Measurements from ENCODE around the gene NHLRC1. TPM values are rescaled to one million over a fixed set of nuclear protein-coding genes. Genes with fewer than 3 reads are reported as not detected.

NHLRC1 gene
- total and polyA plus RNA-seq, 9 of the 15 experiments (the other 6 are each of a cell fraction or from before 2014, with no cell fraction given), result not detected

GRCh38 chr6:18154507-18155149 lies 32.2 kb upstream of the NHLRC1 start, which contains the start of gene TPMT (continued):
- TF ChIP-seq SIRT6 (IDR thresholded peaks at IDR 0.05; ENCODE audit: low read depth, low read length) (no peak), HEY1 (CRISPR knock-in tag; IDR thresholded peaks at IDR 0.05; ENCODE audit: borderline replicate concordance) (no peak), PPARD (CRISPR knock-in tag; IDR thresholded peaks at IDR 0.05) (no peak), DEAF1 (CRISPR knock-in tag; IDR thresholded peaks at IDR 0.05) (no peak), NR4A1 (CRISPR knock-in tag; IDR thresholded peaks at IDR 0.05) (no peak), NR4A1 (tag; IDR thresholded peaks at IDR 0.05) (no peak), ZNF239 (CRISPR knock-in tag; IDR thresholded peaks at IDR 0.05) (no peak), BRD9 (IDR thresholded peaks at IDR 0.05; ENCODE audit: low read depth, partially characterized antibody) (peak; percentile 64), SNRNP70 (optimal IDR thresholded peaks at IDR 0.05; ENCODE audit: low read depth, low read length) (no peak), SIN3B (IDR thresholded peaks at IDR 0.05; ENCODE audit: low read depth) (no peak), TAF1 (IDR thresholded peaks at IDR 0.05; ENCODE audit: control insufficient read depth, extremely low read depth, insufficient read depth, low read length, severe bottlenecking) (peak; percentile 68), NR0B1 (IDR thresholded peaks at IDR 0.05; ENCODE audit: partially characterized antibody) (no peak), TCF15 (CRISPR knock-in tag; IDR thresholded peaks at IDR 0.05) (no peak), TEAD2 (tag; IDR thresholded peaks at IDR 0.05) (no peak), POLR2H (tag; IDR thresholded peaks at IDR 0.05; ENCODE audit: low read depth) (peak; percentile 76; the same call in 1 of the 2 replicates), ZNF639 (CRISPR knock-in tag; conservative IDR thresholded peaks at IDR 0.05 in 1 of 2, IDR thresholded peaks at IDR 0.05 in 1 of 2) (no peak), CTCF (IDR thresholded peaks at IDR 0.05 in 2 of 3, conservative IDR thresholded peaks at IDR 0.05 in 1 of 3; ENCODE audit: insufficient read depth in 2 of 3, low read depth in 1 of 3, low read length in 3 of 3) (no peak), STAT5B (CRISPR knock-in tag; IDR thresholded peaks at IDR 0.05) (no peak), ZNF41 (CRISPR knock-in tag; conservative IDR thresholded peaks at IDR 0.05) (no peak), MCM2 (IDR thresholded peaks at IDR 0.05; ENCODE audit: low read depth) (no peak), ZNF830 (CRISPR knock-in tag; IDR thresholded peaks at IDR 0.05) (peak; percentile 44; the same call in 1 of the 2 replicates)

Data from K562 (cell line).